ENCODE data around the gene AFG3L2. TPM values are rescaled to one million over a fixed set of nuclear protein-coding genes. Genes with fewer than 3 reads are reported as not detected.

The AFG3L2 gene
- total and polyA plus RNA-seq, 9 of the 15 experiments (the other 6 are each of a cell fraction or from before 2014, with no cell fraction given) = 24.1 to 109 (median 84.0) TPM

DNA sequence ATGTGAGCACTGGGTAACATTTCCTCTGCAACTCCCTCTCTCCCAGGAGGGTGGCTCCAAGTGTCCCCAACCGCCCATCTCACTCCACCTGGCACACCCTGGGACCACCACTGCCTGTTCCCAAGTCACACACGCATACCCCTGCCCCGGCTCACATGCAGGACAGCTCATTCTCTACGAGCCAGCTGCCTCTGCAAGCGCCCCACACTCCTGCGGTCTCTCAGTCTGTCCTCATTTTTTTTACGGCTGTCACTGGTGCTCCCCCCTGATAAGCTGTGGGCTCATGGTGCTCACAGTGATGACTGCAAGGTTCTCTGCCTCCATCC is 30.8 kb downstream of the AFG3L2 start:
- no peak overlapping the region for H3K4me2 ChIP-seq (ENCODE audit: insufficient read depth, low read length)
- H3K9me1 ChIP-seq (ENCODE audit: control insufficient read depth, insufficient read depth, low read length) = no peaks in the 10 kb centered on the region
- H3K4me1 ChIP-seq (replicated peaks in 1 of 2; ENCODE audit: control insufficient read depth in 2 of 2, insufficient read depth in 2 of 2, low read length in 2 of 2) = no peaks in the 10 kb centered on the region
- H2AFZ ChIP-seq (ENCODE audit: low read depth, low read length) = no peak overlapping the region
- no peak overlapping the region for H3K9ac ChIP-seq (ENCODE audit: insufficient read depth in 1 of 2, low read depth in 2 of 2, low read length in 2 of 2)
- H3K79me2 ChIP-seq (ENCODE audit: control insufficient read depth, insufficient read depth, low read length) = no peaks in the 10 kb centered on the region
- in situ Hi-C loops (cut with MboI) = no loop called here
- no peaks in the 10 kb centered on the region for H4K20me1 ChIP-seq (replicated peaks; ENCODE audit: control insufficient read depth, insufficient read depth, low read length)
- no peak overlapping the region for H3K27ac ChIP-seq (ENCODE audit: extremely low read depth, low read depth, low read length)
- WGBS (ENCODE audit: insufficient coverage, low coverage, missing lambda C conversion rate) = 96% methylated on average over 7 of the region's 7 CpGs
- CTCF ChIA-PET (ENCODE audit: low intra/inter-chr PET ratio) = no interaction called here
- H3K36me3 ChIP-seq (ENCODE audit: control insufficient read depth, insufficient read depth, low read length) = peaks cover 95% of the 10 kb centered on the region
- intact Hi-C loops (cut with micrococcal nuclease) = no loop called here
- H3K9me3 ChIP-seq (replicated peaks; ENCODE audit: control insufficient read depth, insufficient read depth, low read depth, low read length) = no peaks in the 10 kb centered on the region
- DNase-seq (ENCODE audit: extremely low read depth in 1 of 4, low spot score in 3 of 4) (no peak), ATAC-seq (no peak), FAIRE-seq (no peak)
- no peaks in the 10 kb centered on the region for H3K27me3 ChIP-seq (ENCODE audit: control insufficient read depth in 2 of 2, insufficient read depth in 2 of 2, low read length in 2 of 2)
- BruUV-seq (replicated peaks) = no TSS peak
- H3K4me3 ChIP-seq = no peak overlapping the region
- TF ChIP-seq POLR2G (IDR thresholded peaks at IDR 0.05; ENCODE audit: low read depth, low read length) (0 out of 2 replicates have a peak, but pooled peaks have one; percentile 29), ZNF41 (CRISPR knock-in tag; conservative IDR thresholded peaks at IDR 0.05) (no peak)
- POLR2A ChIA-PET = interaction anchor here (0.6 to 1.1 kb wide), 2 partner anchors 12 to 14 kb away, joined by 3 to 4 read pairs; no protein-coding TSS in a partner anchor

DNA sequence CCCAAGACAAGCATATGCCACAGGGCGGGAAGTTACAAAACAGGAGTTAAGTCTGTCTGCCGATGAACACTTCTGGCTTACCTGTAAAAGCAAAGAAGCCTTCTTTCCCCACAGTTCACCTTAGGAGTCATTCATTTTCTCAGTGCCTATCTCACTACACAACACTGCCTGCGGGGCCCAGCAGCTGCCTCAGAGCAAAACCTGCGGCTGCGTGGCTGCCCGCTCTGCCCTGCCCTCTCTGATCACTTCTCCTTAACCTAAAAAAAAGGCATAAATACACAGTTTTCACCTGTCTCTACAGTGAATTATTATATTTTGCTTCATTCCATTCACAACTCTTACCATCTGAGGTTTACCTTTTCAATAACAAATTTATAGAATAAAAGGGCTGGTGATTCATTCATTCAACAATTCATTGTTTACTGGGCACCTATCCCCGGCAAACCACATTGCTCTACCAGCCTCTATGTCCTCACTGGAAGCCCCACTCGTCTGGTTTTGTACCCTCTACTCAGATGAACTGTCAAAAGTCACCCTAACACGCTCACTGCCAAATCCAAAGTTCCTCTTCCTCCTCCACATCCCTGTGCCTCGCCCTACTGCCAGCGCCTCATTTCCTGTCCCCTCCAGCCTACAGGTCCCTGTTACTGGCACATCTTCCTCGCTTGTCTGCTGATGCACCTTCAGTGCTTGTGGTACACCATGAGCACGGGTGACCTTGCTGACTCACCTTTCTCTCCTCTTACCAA is 31.4 kb downstream of the AFG3L2 start:
- ChIA-PET CTCF (ENCODE audit: low intra/inter-chr PET ratio) (no interaction called here), POLR2A (interaction anchor here (1.0 kb wide), 1 partner anchor 28 kb away, joined by 4 read pairs; no protein-coding TSS in a partner anchor)
- TF ChIP-seq SUPT5H (IDR thresholded peaks at IDR 0.05) (0 out of 2 replicates have a peak, but pooled peaks have one; percentile 33), SP2 (IDR thresholded peaks at IDR 0.05; ENCODE audit: extremely low read depth, low read depth, low read length, poor library complexity, severe bottlenecking) (no peak)
- ATAC-seq (no peak), DNase-seq (ENCODE audit: extremely low read depth in 1 of 4, low spot score in 3 of 4) (no peak), FAIRE-seq (no peak)
- Histone ChIP-seq H3K4me2 (ENCODE audit: insufficient read depth, low read length) (no peak overlapping the region), H3K4me1 (replicated peaks in 1 of 2; ENCODE audit: control insufficient read depth in 2 of 2, insufficient read depth in 2 of 2, low read length in 2 of 2) (no peaks in the 10 kb centered on the region), H3K9me1 (ENCODE audit: control insufficient read depth, insufficient read depth, low read length) (no peaks in the 10 kb centered on the region), H3K4me3 (no peak overlapping the region), H3K27me3 (ENCODE audit: control insufficient read depth in 2 of 2, insufficient read depth in 2 of 2, low read length in 2 of 2) (no peaks in the 10 kb centered on the region), H3K36me3 (ENCODE audit: control insufficient read depth, insufficient read depth, low read length) (peaks cover 93% of the 10 kb centered on the region), H2AFZ (ENCODE audit: low read depth, low read length) (no peak overlapping the region), H4K20me1 (replicated peaks; ENCODE audit: control insufficient read depth, insufficient read depth, low read length) (no peaks in the 10 kb centered on the region), H3K79me2 (ENCODE audit: control insufficient read depth, insufficient read depth, low read length) (no peaks in the 10 kb centered on the region), H3K9me3 (replicated peaks; ENCODE audit: control insufficient read depth, insufficient read depth, low read depth, low read length) (no peaks in the 10 kb centered on the region), H3K9ac (ENCODE audit: insufficient read depth in 1 of 2, low read depth in 2 of 2, low read length in 2 of 2) (no peak overlapping the region; a peak in 1 of 4 replicates), H3K27ac (ENCODE audit: extremely low read depth, low read depth, low read length) (no peak overlapping the region)
- intact Hi-C loops (cut with micrococcal nuclease) (no loop called here), in situ Hi-C loops (cut with MboI) (no loop called here)
- BruUV-seq (replicated peaks) = no TSS peak
- WGBS (ENCODE audit: insufficient coverage, low coverage, missing lambda C conversion rate) = 91% methylated on average over 13 of the region's 13 CpGs
